ENCODE results near the gene DIP2C. TPM values are rescaled to one million over a fixed set of nuclear protein-coding genes. Genes with fewer than 3 reads are reported as not detected.

The DIP2C gene
- total and polyA plus RNA-seq, 2 donors from 2014 or later, result 6.2 to 22.6 TPM

DNA sequence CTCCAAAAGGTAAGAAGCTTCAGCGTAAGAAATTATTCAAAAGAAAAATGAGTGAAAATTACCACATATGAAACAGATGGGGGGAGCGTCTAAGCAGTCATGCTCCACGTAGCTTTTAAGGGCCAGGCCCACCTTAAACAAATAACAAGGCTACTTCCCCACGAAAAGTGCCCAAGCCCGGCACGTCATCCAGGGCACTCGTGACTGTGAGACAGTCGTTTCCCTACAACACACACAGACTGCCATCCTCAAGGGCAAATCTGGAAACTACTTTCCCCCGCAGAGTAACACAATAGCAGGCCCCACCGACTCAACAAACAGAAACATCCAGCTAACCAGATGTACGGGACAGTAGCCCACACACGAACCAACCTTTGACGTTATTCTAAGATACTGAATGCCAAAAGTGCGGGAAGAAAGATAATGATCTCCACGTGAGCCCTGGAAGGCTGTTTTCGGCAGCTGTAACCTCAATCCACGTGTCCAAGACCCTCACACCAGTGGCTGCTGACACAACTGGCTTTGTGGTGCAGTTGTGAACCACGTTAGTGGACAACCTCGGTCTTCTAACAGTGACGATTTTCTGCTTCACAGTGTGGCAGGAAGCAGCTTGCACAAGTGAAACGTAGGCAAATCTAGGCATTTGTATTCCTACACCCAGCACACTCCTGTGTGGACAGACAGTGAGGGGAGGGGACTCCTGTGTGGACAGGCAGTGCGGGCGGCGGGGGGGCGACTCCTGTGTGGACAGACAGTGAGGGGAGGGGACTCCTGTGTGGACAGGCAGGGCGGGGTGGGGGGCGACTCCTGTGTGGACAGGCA, 302.5 kb downstream of the DIP2C start:
- FAIRE-seq (no peak), DNase-seq (no peak)
- H3K27ac ChIP-seq (ENCODE audit: low read depth in 2 of 2, low read length in 2 of 2), result no peak overlapping the region
- H3K4me1 ChIP-seq (ENCODE audit: control insufficient read depth in 2 of 3, insufficient read depth in 2 of 3, low read depth in 1 of 3, low read length in 3 of 3), result no peaks in the 10 kb centered on the region
- no peak overlapping the region for H3K4me3 ChIP-seq (ENCODE audit: low read length in 3 of 3)
- no peaks in the 10 kb centered on the region for H3K9me3 ChIP-seq (ENCODE audit: control insufficient read depth in 2 of 3, insufficient read depth in 1 of 3, low read length in 3 of 3)
- no peaks in the 10 kb centered on the region for H3K27me3 ChIP-seq (ENCODE audit: control insufficient read depth, insufficient read depth, low read length)
- H3K9ac ChIP-seq (ENCODE audit: low read length in 3 of 3), result no peak overlapping the region
- intact Hi-C loops (cut with DNase I), result no loop called here
- TF ChIP-seq, protein P1, sequence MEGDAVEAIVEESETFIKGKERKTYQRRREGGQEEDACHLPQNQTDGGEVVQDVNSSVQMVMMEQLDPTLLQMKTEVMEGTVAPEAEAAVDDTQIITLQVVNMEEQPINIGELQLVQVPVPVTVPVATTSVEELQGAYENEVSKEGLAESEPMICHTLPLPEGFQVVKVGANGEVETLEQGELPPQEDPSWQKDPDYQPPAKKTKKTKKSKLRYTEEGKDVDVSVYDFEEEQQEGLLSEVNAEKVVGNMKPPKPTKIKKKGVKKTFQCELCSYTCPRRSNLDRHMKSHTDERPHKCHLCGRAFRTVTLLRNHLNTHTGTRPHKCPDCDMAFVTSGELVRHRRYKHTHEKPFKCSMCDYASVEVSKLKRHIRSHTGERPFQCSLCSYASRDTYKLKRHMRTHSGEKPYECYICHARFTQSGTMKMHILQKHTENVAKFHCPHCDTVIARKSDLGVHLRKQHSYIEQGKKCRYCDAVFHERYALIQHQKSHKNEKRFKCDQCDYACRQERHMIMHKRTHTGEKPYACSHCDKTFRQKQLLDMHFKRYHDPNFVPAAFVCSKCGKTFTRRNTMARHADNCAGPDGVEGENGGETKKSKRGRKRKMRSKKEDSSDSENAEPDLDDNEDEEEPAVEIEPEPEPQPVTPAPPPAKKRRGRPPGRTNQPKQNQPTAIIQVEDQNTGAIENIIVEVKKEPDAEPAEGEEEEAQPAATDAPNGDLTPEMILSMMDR (IDR thresholded peaks at IDR 0.05; ENCODE audit: borderline replicate concordance, extremely low read depth, insufficient read depth), result no peak
- peaks cover 0 to 26% (median 23%) of the 10 kb centered on the region in 3 donors for H3K36me3 ChIP-seq (ENCODE audit: control insufficient read depth in 2 of 3, insufficient read depth in 3 of 3, low read length in 3 of 3)

DNA sequence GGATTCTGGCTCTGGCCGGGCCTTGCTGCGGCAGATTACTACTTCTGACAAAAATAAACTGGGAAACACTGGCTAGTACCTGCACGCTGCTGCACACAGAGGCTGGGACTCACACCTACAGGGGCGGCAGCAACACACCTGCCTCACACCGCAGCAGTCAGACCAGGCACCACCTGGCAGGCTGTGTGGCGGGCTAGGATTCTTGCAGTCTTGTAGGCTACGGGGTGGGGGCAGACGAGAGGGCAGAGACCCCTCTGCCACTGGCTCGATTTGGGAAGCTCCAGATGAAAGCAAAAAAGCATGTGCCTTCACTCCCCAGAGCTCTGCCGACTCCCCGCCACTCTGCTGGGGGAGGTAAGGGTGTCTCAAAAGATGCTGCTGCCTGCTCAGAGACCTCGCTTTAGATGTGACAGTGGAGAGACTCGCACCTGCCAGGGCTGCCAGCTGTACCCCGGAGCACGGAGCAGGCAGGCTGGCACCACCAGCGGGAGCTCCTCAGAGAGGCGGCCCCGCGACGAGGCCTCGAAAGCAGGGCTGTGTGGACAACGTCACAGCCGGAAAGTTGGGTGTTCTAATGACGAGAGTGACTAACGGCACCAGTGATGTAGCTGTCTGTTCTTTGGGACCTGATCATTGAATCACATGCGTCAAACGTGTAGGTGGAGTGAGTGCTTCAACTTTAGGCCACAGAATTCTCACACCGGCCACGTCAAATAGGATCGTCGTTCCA, 303.7 kb downstream of the DIP2C start:
- H3K9me3 ChIP-seq (ENCODE audit: control insufficient read depth in 2 of 3, insufficient read depth in 1 of 3, low read length in 3 of 3), result no peaks in the 10 kb centered on the region
- TF ChIP-seq, protein P1 (IDR thresholded peaks at IDR 0.05; ENCODE audit: borderline replicate concordance, extremely low read depth, insufficient read depth), result no peak
- peaks cover 0 to 34% (median 27%) of the 10 kb centered on the region in 3 donors for H3K36me3 ChIP-seq (ENCODE audit: control insufficient read depth in 2 of 3, insufficient read depth in 3 of 3, low read length in 3 of 3)
- no peak overlapping the region for H3K9ac ChIP-seq (ENCODE audit: low read length in 3 of 3)
- H3K4me3 ChIP-seq (ENCODE audit: low read length in 3 of 3), result no peak overlapping the region
- intact Hi-C loops (cut with DNase I), result no loop called here
- DNase-seq (no peak), FAIRE-seq (no peak)
- H3K4me1 ChIP-seq (ENCODE audit: control insufficient read depth in 2 of 3, insufficient read depth in 2 of 3, low read depth in 1 of 3, low read length in 3 of 3), result no peaks in the 10 kb centered on the region
- H3K27ac ChIP-seq (ENCODE audit: low read depth in 2 of 2, low read length in 2 of 2), result peak overlapping the region in 1 of 2 donors; percentile 9
- H3K27me3 ChIP-seq (ENCODE audit: control insufficient read depth, insufficient read depth, low read length), result no peaks in the 10 kb centered on the region

DNA sequence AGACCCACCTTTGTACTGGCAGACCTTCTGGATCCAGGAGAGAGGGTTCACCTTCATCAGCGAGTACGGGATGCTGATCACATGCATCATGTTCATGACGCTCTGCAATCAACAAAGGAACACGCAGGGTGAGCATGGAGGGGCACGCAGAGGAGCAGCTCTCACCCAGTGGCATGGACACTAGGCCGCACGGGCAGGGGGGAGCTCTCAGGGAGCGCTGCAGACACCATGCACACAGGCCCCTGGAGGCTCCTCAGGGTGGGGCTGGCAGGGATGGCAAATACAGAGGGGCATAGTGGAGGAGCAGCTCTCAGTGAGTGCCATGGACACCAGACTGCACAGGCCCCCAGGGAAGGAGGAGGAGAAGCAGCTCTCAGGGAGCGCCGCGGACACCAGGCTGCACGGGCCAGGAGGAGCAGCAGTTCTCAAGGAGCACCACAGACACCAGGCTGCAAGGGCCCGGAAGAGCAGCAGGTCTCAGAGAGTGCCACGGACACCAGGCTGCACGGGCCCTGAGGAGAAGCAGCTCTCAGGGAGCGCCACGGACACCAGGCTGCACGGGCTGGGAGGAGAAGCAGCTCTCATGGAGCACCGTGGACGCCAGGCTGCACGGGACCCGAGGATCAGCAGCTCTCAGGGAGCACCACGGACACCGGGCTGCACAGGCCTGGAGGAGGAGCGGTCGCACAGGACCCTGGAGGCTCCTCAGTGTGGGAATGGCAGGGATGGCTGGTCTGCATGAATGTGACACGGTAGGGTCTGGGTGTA, 304.7 kb downstream of the DIP2C start:
- Histone ChIP-seq H3K27me3 (ENCODE audit: control insufficient read depth, insufficient read depth, low read length) (no peaks in the 10 kb centered on the region), H3K4me3 (ENCODE audit: low read length in 3 of 3) (no peak overlapping the region), H3K27ac (ENCODE audit: low read depth in 2 of 2, low read length in 2 of 2) (no peak overlapping the region), H3K9ac (ENCODE audit: low read length in 3 of 3) (no peak overlapping the region), H3K4me1 (ENCODE audit: control insufficient read depth in 2 of 3, insufficient read depth in 2 of 3, low read depth in 1 of 3, low read length in 3 of 3) (no peaks in the 10 kb centered on the region), H3K9me3 (ENCODE audit: control insufficient read depth in 2 of 3, insufficient read depth in 1 of 3, low read length in 3 of 3) (no peaks in the 10 kb centered on the region), H3K36me3 (ENCODE audit: control insufficient read depth in 2 of 3, insufficient read depth in 3 of 3, low read length in 3 of 3) (peaks cover 0 to 26% (median 21%) of the 10 kb centered on the region in 3 donors)
- TF ChIP-seq, protein P1 (IDR thresholded peaks at IDR 0.05; ENCODE audit: borderline replicate concordance, extremely low read depth, insufficient read depth), result no peak
- intact Hi-C loops (cut with DNase I), result no loop called here
- no peak for FAIRE-seq
- no peak for DNase-seq

Measured in kidney (tissue), 14 donors.